ENCODE data around the gene KRTAP4-9.

DNA sequence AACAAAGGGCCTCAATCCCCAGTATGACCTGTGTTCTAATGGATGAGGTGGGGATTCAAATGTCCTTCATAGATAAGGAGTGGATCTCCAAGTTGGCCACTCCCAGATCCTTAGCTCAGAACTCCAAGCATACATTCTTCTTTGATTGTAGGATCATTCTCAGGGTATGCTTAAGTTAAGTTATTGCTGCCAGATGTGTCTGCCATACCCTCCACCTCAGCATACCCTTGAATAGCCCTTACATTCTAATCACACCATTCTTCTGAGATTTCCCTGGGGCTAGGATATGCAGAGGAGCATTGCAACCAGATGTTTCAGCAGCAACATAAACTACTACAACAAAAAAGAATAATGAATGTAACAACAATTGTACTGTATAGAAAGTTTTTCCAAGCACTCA is 37.9 kb upstream of the KRTAP4-9 start:
- TF ChIP-seq, protein P1, sequence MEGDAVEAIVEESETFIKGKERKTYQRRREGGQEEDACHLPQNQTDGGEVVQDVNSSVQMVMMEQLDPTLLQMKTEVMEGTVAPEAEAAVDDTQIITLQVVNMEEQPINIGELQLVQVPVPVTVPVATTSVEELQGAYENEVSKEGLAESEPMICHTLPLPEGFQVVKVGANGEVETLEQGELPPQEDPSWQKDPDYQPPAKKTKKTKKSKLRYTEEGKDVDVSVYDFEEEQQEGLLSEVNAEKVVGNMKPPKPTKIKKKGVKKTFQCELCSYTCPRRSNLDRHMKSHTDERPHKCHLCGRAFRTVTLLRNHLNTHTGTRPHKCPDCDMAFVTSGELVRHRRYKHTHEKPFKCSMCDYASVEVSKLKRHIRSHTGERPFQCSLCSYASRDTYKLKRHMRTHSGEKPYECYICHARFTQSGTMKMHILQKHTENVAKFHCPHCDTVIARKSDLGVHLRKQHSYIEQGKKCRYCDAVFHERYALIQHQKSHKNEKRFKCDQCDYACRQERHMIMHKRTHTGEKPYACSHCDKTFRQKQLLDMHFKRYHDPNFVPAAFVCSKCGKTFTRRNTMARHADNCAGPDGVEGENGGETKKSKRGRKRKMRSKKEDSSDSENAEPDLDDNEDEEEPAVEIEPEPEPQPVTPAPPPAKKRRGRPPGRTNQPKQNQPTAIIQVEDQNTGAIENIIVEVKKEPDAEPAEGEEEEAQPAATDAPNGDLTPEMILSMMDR (IDR thresholded peaks at IDR 0.05; ENCODE audit: low read length) = no peak
- TF ChIP-seq EZH2 (IDR thresholded peaks at IDR 0.05; ENCODE audit: borderline replicate concordance, low read length) = no peak

All from OCI-LY1 (cell line).